Liver (tissue), 10 donors: ENCODE measurements around the gene SOX18. TPM values are rescaled to one million over a fixed set of nuclear protein-coding genes. Genes with fewer than 3 reads are reported as not detected.

Source experiments
- DNase-seq: peaks from one replicate; pipeline ENCODE4 v3.0.0-alpha.2; 2017; ENCODE audit warnings: low spot score
- H3K27ac ChIP-seq, 2 donors: one replicate each; pipeline ENCODE4 v1.7.0; 2013; ENCODE audit warnings: inconsistent platforms in 2 of 2, low read length in 2 of 2, control low read depth in 1 of 2, low read depth in 1 of 2, mild to moderate bottlenecking in 1 of 2
- H3K27me3 ChIP-seq, 4 donors: one replicate each; pipeline versions ENCODE4 v1.6.1 to v1.7.0; 2013; ENCODE audit warnings: low read length in 3 of 4, inconsistent platforms in 1 of 4, mild to moderate bottlenecking in 1 of 4, moderate library complexity in 1 of 4; ENCODE audit not compliant: control insufficient read depth in 4 of 4, insufficient read depth in 4 of 4
- H3K36me3 ChIP-seq, 4 donors: one replicate each; pipeline versions ENCODE4 v1.6.1 to v1.7.0; 2013; ENCODE audit warnings: low read length in 3 of 4, mild to moderate bottlenecking in 3 of 4, low read depth in 1 of 4, moderate library complexity in 1 of 4; ENCODE audit not compliant: control insufficient read depth in 4 of 4, insufficient read depth in 3 of 4
- H3K4me1 ChIP-seq, 4 donors: one replicate each; pipeline versions ENCODE4 v1.6.1 to v1.7.0; 2013; ENCODE audit warnings: low read length in 3 of 4, mild to moderate bottlenecking in 3 of 4, moderate library complexity in 1 of 4; ENCODE audit not compliant: control insufficient read depth in 4 of 4, insufficient read depth in 4 of 4
- H3K4me3 ChIP-seq, 3 donors: one replicate each; pipeline versions ENCODE4 v1.6.1 to v1.7.0; 2013; ENCODE audit warnings: low read length in 3 of 3, control low read depth in 1 of 3, low read depth in 1 of 3, mild to moderate bottlenecking in 1 of 3
- H3K9ac ChIP-seq, 2 donors: one replicate each; pipeline ENCODE4 v1.7.0; 2013; ENCODE audit warnings: low read length in 2 of 2, mild to moderate bottlenecking in 2 of 2, moderate library complexity in 2 of 2, control low read depth in 1 of 2, low read depth in 1 of 2
- H3K9me3 ChIP-seq, 4 donors: one replicate each; pipeline versions ENCODE4 v1.6.1 to v1.7.0; 2013; ENCODE audit warnings: low read length in 3 of 4; ENCODE audit not compliant: control insufficient read depth in 4 of 4
- ATF3 ChIP-seq: IDR thresholded peaks from 2 replicates; pipeline ENCODE4 v1.6.1; 2016; ENCODE audit warnings: antibody characterized with exemption
- EGR1 ChIP-seq, 2 donors: IDR thresholded peaks; 2 replicates each; pipeline ENCODE4 v1.6.1; 2016 to 2018; ENCODE audit warnings: antibody characterized with exemption in 2 of 2, low read depth in 2 of 2
- FOXA1 ChIP-seq: IDR thresholded peaks from 2 replicates; pipeline ENCODE4 v1.6.1; 2016; ENCODE audit warnings: antibody characterized with exemption
- JUND ChIP-seq, 2 donors: IDR thresholded peaks; 2 replicates each; pipeline ENCODE4 v1.6.1; 2016; ENCODE audit warnings: antibody characterized with exemption in 2 of 2
- MAX ChIP-seq: IDR thresholded peaks from 2 replicates; pipeline ENCODE4 v1.6.1; 2016; ENCODE audit warnings: antibody characterized with exemption
- REST ChIP-seq: IDR thresholded peaks from 2 replicates; pipeline ENCODE4 v1.6.1; 2016; ENCODE audit warnings: antibody characterized with exemption, mild to moderate bottlenecking
- RXRA ChIP-seq, 2 donors: IDR thresholded peaks; 2 replicates each; pipeline ENCODE4 v1.6.1; 2017 to 2018; ENCODE audit warnings: antibody characterized with exemption in 2 of 2, mild to moderate bottlenecking in 1 of 2
- SP1 ChIP-seq: IDR thresholded peaks from 2 replicates; pipeline ENCODE4 v1.6.1; 2018; ENCODE audit warnings: antibody characterized with exemption, mild to moderate bottlenecking
- TAF1 ChIP-seq: conservative IDR thresholded peaks from 2 replicates; pipeline ENCODE4 v1.6.1; 2016; ENCODE audit warnings: antibody characterized with exemption, mild to moderate bottlenecking
- YY1 ChIP-seq: IDR thresholded peaks from 2 replicates; pipeline ENCODE4 v1.6.1; 2016; ENCODE audit warnings: antibody characterized with exemption, mild to moderate bottlenecking
- ZBTB33 ChIP-seq: IDR thresholded peaks from 2 replicates; pipeline ENCODE4 v1.6.1; 2016; ENCODE audit warnings: antibody characterized with exemption
- WGBS: extraction: QIAGEN DNeasy Blood & Tissue Kit; methylation state at CpG from one replicate; pipeline ENCODE4 v1.1.7; 2013; 5-methylcytosine and 5-hydroxymethylcytosine counted together
- polyA plus RNA-seq, 2 donors: library from polyadenylated mRNA; stranded (reverse) in 1 of 2; unstranded in 1 of 2; fragments of 200-250 nt in 1 of 2; fragments of >200 nt in 1 of 2; fragmentation: Nextera tagmentation in 1 of 2; extraction: Ambion mirVana in 1 of 2; gene quantifications; one replicate each; pipeline versions ENCODE4 v1.2.1 to v1.2.3, GENCODE V29; 2013 to 2015
- small RNA-seq: library from RNA; depleted of rRNA; stranded (forward); fragments of <200 nt; gene quantifications from one replicate; pipeline ENCODE3, GENCODE V24; 2014
- total RNA-seq, 2 donors: library from RNA; depleted of rRNA; stranded (reverse); fragments of >200 nt; gene quantifications; one replicate each; pipeline ENCODE4 v1.2.3, GENCODE V29; 2014
- donor health status: healthy.
- donor health status: healthy.
- donor health status: healthy.
- donor health status: healthy.
- donor health status: healthy.

The SOX18 gene
- total and polyA plus RNA-seq, 4 donors = 1.1 to 5.8 (median 2.6) TPM

- WGBS = 94% methylated on average over 12 of the region's 12 CpGs
- DNase-seq = no peak
- H3K4me1 ChIP-seq = no peaks in the 10 kb centered on the region
- H3K27me3 ChIP-seq = no peaks in the 10 kb centered on the region
- H3K9ac ChIP-seq = no peak overlapping the region
- H3K27ac ChIP-seq = no peak overlapping the region
- no peaks in the 10 kb centered on the region for H3K9me3 ChIP-seq
- TF ChIP-seq TAF1 (no peak), ZBTB33 (no peak), FOXA1 (no peak), REST (no peak), YY1 (no peak), EGR1 (IDR thresholded peaks at IDR 0.05; ENCODE audit: low read depth in 2 of 2) (no peak), MAX (no peak), RXRA (IDR thresholded peaks at IDR 0.05) (no peak), SP1 (no peak), ATF3 (no peak), JUND (IDR thresholded peaks at IDR 0.05) (no peak)
- peaks cover 30 to 77% (median 54%) of the 10 kb centered on the region in 4 donors for H3K36me3 ChIP-seq
- H3K4me3 ChIP-seq = no peak overlapping the region
Measured at GRCh38 chr20:64000906-64001305, 48.5 kb downstream of the SOX18 start.

Small RNAs within 50 kb of the gene (small RNA-seq; reads per million reads assigned to genes)
- not detected for gene AL355803.1
- gene MIR6813 = not detected

Other genes with a start within 250 kb of the SOX18 start
- gene ZBTB46, start 218.4 kb downstream of the SOX18 start, total RNA-seq = 10 to 100 TPM in 1 of 2 donors, 1 to 10 TPM in 1; 8.2 to 12.1 TPM
- 1 to 10 TPM in 1 of 2 donors, under 1 TPM in 1; 0.79 to 1.2 TPM for gene ZBTB46, start 218.4 kb downstream of the SOX18 start, polyA plus RNA-seq
- gene ABHD16B, start 188.1 kb downstream of the SOX18 start, total RNA-seq = not detected
- under 1 TPM in 1 of 2 donors, not detected in 1; 0.10 TPM for gene ABHD16B, start 188.1 kb downstream of the SOX18 start, polyA plus RNA-seq
- 10 to 100 TPM; 25.3 to 31.2 TPM for gene TPD52L2, start 184.4 kb downstream of the SOX18 start, total RNA-seq
- 10 to 100 TPM; 12.3 to 33.0 TPM for gene TPD52L2, start 184.4 kb downstream of the SOX18 start, polyA plus RNA-seq
- 10 to 100 TPM; 22.4 to 28.6 TPM for gene DNAJC5, start 154.5 kb downstream of the SOX18 start, total RNA-seq
- 10 to 100 TPM in 1 of 2 donors, 1 to 10 TPM in 1; 8.2 to 15.0 TPM for gene DNAJC5, start 154.5 kb downstream of the SOX18 start, polyA plus RNA-seq
- 10 to 100 TPM; 16.4 to 20.4 TPM for gene UCKL1, start 93.2 kb downstream of the SOX18 start, total RNA-seq
- 10 to 100 TPM; 16.4 to 20.1 TPM for gene UCKL1, start 93.2 kb downstream of the SOX18 start, polyA plus RNA-seq
- gene ZNF512B, start 79.7 kb downstream of the SOX18 start, total RNA-seq = 10 to 100 TPM in 1 of 2 donors, 1 to 10 TPM in 1; 9.2 to 11.8 TPM
- gene ZNF512B, start 79.7 kb downstream of the SOX18 start, polyA plus RNA-seq = 10 to 100 TPM in 1 of 2 donors, 1 to 10 TPM in 1; 1.8 to 10.4 TPM
- 1 to 10 TPM; 1.4 to 2.8 TPM for gene SAMD10, start 70.0 kb downstream of the SOX18 start, total RNA-seq
- 1 to 10 TPM in 1 of 2 donors, under 1 TPM in 1; 0.74 to 3.4 TPM for gene SAMD10, start 70.0 kb downstream of the SOX18 start, polyA plus RNA-seq
- gene PRPF6, start 68.5 kb downstream of the SOX18 start, total RNA-seq = 10 to 100 TPM; 24.2 to 24.9 TPM
- 10 to 100 TPM; 16.3 to 22.0 TPM for gene PRPF6, start 68.5 kb downstream of the SOX18 start, polyA plus RNA-seq
- under 1 TPM; 0.14 to 0.59 TPM for gene C20orf204, start 13.5 kb downstream of the SOX18 start, total RNA-seq
- gene C20orf204, start 13.5 kb downstream of the SOX18 start, polyA plus RNA-seq = under 1 TPM; 0.07 to 0.10 TPM
- gene TCEA2, start 13.6 kb upstream of the SOX18 start, total RNA-seq = 1 to 10 TPM; 4.6 to 6.4 TPM
- 10 to 100 TPM; 17.2 to 22.6 TPM for gene TCEA2, start 13.6 kb upstream of the SOX18 start, polyA plus RNA-seq
- gene RGS19, start 29.9 kb upstream of the SOX18 start, total RNA-seq = 10 to 100 TPM in 1 of 2 donors, 1 to 10 TPM in 1; 6.7 to 12.9 TPM
- 1 to 10 TPM; 4.9 to 5.9 TPM for gene RGS19, start 29.9 kb upstream of the SOX18 start, polyA plus RNA-seq
- gene OPRL1, start 30.4 kb upstream of the SOX18 start, total RNA-seq = under 1 TPM; 0.42 to 0.79 TPM
- gene OPRL1, start 30.4 kb upstream of the SOX18 start, polyA plus RNA-seq = under 1 TPM; 0.04 to 0.28 TPM
- gene LKAAEAR1, start 34.8 kb upstream of the SOX18 start, total RNA-seq = not detected
- gene LKAAEAR1, start 34.8 kb upstream of the SOX18 start, polyA plus RNA-seq = under 1 TPM in 1 of 2 donors, not detected in 1; 0.08 TPM
- not detected for gene NPBWR2, start 57.9 kb upstream of the SOX18 start, total RNA-seq
- not detected for gene NPBWR2, start 57.9 kb upstream of the SOX18 start, polyA plus RNA-seq
- gene MYT1, start 114.8 kb upstream of the SOX18 start, total RNA-seq = 1 to 10 TPM in 1 of 2 donors, under 1 TPM in 1; under 0.01 to 6.5 TPM
- gene MYT1, start 114.8 kb upstream of the SOX18 start, polyA plus RNA-seq = under 1 TPM; 0.05 to 0.11 TPM
- 10 to 100 TPM; 37.2 to 74.4 TPM for gene PCMTD2, start 206.1 kb upstream of the SOX18 start, total RNA-seq
- gene PCMTD2, start 206.1 kb upstream of the SOX18 start, polyA plus RNA-seq = 10 to 100 TPM; 12.7 to 13.6 TPM